Measurements from ENCODE around the gene NFIA. TPM values are rescaled to one million over a fixed set of nuclear protein-coding genes. Genes with fewer than 3 reads are reported as not detected.

NFIA gene
- total and polyA plus RNA-seq, 2 donors (not counting 1 experiment from before 2014, with no cell fraction given), result 0.28 to 0.54 TPM

DNA sequence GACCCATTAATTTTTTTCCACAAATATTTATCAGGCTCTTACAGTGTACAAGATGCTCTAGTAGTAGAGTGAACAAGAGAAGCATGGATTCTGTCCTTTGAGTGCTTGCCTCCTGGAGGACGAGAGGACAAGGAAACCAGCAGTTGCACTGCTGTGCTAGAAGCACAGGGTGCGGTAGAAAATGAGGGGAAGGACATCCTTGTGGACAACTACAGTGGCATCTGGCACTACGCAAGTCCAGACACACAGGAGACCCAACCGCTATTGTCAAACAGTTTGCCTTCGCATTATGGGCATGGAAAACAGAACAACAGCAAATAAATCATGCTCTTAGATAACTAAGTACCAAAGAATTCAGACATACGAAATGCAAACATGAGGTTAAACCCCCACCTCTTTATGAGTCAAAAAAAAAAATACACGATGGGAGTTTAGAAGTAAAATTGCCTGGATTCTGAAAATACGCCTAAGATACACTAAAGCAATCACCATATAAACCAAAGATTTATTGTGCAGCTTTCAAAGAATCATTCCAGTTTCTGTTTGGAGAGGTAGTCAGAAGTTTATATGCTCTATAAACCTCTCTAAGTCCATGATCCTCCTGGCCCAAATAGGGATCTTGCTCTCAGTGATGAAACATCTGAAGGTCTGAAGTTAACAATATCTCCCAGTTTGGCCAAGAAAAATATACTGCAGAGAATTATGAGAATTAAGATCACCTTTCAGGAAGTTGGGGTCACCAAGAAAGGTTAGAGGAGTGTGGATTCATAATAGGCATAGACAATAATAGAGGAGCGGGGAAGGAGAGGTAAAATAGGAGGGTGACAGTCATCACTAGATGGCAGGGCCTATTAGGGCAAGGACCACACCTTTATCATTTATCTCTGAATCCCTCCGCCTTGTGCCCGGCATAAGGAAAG lies 307.8 kb downstream of the NFIA start:
- H3K4me1 Mint-ChIP-seq, result peaks cover 4% of the 10 kb centered on the region
- no peak overlapping the region for H3K27ac ChIP-seq (ENCODE audit: low read length in 2 of 2)
- no peaks in the 10 kb centered on the region for H4K20me1 ChIP-seq (ENCODE audit: control insufficient read depth, insufficient read depth, low read length, poor library complexity, severe bottlenecking)
- H3K9me3 Mint-ChIP-seq (ENCODE audit: insufficient read depth), result no peaks in the 10 kb centered on the region
- H3K4me3 Mint-ChIP-seq, result no peak overlapping the region
- ChIA-PET POLR2A (no interaction called here), CTCF (no interaction called here)
- no peak for TF ChIP-seq EZH2 (IDR thresholded peaks at IDR 0.05; ENCODE audit: borderline replicate concordance, insufficient read depth, low read depth, low read length, poor library complexity, severe bottlenecking)
- TF ChIP-seq, protein P1, sequence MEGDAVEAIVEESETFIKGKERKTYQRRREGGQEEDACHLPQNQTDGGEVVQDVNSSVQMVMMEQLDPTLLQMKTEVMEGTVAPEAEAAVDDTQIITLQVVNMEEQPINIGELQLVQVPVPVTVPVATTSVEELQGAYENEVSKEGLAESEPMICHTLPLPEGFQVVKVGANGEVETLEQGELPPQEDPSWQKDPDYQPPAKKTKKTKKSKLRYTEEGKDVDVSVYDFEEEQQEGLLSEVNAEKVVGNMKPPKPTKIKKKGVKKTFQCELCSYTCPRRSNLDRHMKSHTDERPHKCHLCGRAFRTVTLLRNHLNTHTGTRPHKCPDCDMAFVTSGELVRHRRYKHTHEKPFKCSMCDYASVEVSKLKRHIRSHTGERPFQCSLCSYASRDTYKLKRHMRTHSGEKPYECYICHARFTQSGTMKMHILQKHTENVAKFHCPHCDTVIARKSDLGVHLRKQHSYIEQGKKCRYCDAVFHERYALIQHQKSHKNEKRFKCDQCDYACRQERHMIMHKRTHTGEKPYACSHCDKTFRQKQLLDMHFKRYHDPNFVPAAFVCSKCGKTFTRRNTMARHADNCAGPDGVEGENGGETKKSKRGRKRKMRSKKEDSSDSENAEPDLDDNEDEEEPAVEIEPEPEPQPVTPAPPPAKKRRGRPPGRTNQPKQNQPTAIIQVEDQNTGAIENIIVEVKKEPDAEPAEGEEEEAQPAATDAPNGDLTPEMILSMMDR (IDR thresholded peaks at IDR 0.05), result no peak
- peaks cover 0 to 6% (median 0%) of the 10 kb centered on the region in 3 donors for H3K9me3 ChIP-seq (ENCODE audit: control extremely low read depth in 1 of 3, control insufficient read depth in 2 of 3, insufficient read depth in 1 of 3, low read length in 2 of 3)
- H3K9ac ChIP-seq (ENCODE audit: low read length), result no peak overlapping the region
- intact Hi-C loops (cut with micrococcal nuclease), result no loop called here
- H3K27me3 Mint-ChIP-seq, result no peaks in the 10 kb centered on the region
- ATAC-seq (ENCODE audit: low read depth) (no peak), DNase-seq (no peak)
- no peak overlapping the region for H2AFZ ChIP-seq (ENCODE audit: insufficient read depth, low read depth, low read length, poor library complexity, severe bottlenecking)
- no peaks in the 10 kb centered on the region for H3K27me3 ChIP-seq (replicated peaks in 1 of 4; ENCODE audit: control extremely low read depth in 1 of 4, control insufficient read depth in 3 of 4, insufficient read depth in 4 of 4, low read length in 3 of 4)
- no peak overlapping the region for H3K4me2 ChIP-seq (replicated peaks; ENCODE audit: low read depth, low read length, poor library complexity, severe bottlenecking)
- H3K4me1 ChIP-seq (ENCODE audit: control insufficient read depth in 2 of 2, insufficient read depth in 2 of 2, low read length in 2 of 2), result no peaks in the 10 kb centered on the region
- H3K27ac Mint-ChIP-seq, result no peak overlapping the region
- no peaks in the 10 kb centered on the region for H3K79me2 ChIP-seq (ENCODE audit: control insufficient read depth, insufficient read depth, low read length)
- 90% methylated on average over 5 of the region's 11 CpGs for WGBS (ENCODE audit: insufficient coverage)
- no peak overlapping the region for H3K4me3 ChIP-seq (ENCODE audit: control extremely low read depth in 1 of 5, extremely low read depth in 1 of 5, insufficient read depth in 1 of 5, low read depth in 2 of 5, low read length in 4 of 5)
- H3K36me3 ChIP-seq (replicated peaks in 1 of 2; ENCODE audit: control extremely low read depth in 1 of 2, control insufficient read depth in 1 of 2, extremely low read depth in 1 of 2, insufficient read depth in 2 of 2, low read length in 1 of 2), result no peaks in the 10 kb centered on the region

DNA sequence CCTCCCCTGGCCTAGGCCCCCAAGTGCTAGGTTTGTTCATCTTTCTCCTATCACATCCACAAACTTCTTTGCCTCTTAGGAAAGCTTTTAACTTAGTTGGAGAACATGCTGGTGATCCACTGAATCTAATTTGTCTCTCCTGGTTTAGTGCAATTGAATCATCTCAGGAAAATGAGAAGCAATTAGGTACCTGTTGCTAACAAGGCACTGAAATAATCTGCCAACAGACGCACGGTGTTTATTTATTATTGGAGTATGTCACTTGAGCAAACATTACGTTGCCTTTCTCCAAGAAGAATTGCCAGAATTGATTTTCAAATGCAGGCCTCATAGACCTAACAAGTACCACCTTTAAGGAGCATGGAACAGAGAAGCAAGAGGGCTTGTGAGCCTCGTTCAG lies 309.4 kb downstream of the NFIA start:
- no peaks in the 10 kb centered on the region for H3K27me3 ChIP-seq (replicated peaks in 1 of 4; ENCODE audit: control extremely low read depth in 1 of 4, control insufficient read depth in 3 of 4, insufficient read depth in 4 of 4, low read length in 3 of 4)
- Mint-ChIP-seq H3K27me3 (no peaks in the 10 kb centered on the region), H3K9me3 (ENCODE audit: insufficient read depth) (no peaks in the 10 kb centered on the region), H3K4me1 (peaks cover 4% of the 10 kb centered on the region), H3K4me3 (no peak overlapping the region), H3K27ac (no peak overlapping the region)
- no peak for ATAC-seq (ENCODE audit: low read depth)
- no peak overlapping the region for H2AFZ ChIP-seq (ENCODE audit: insufficient read depth, low read depth, low read length, poor library complexity, severe bottlenecking)
- ChIA-PET POLR2A (no interaction called here), CTCF (no interaction called here)
- no peaks in the 10 kb centered on the region for H3K4me1 ChIP-seq (ENCODE audit: control insufficient read depth in 2 of 2, insufficient read depth in 2 of 2, low read length in 2 of 2)
- intact Hi-C loops (cut with micrococcal nuclease), result no loop called here
- H3K9me3 ChIP-seq (ENCODE audit: control extremely low read depth in 1 of 3, control insufficient read depth in 2 of 3, insufficient read depth in 1 of 3, low read length in 2 of 3), result peaks cover 0 to 6% (median 0%) of the 10 kb centered on the region in 3 donors
- no peak overlapping the region for H3K27ac ChIP-seq (ENCODE audit: low read length in 2 of 2)
- no peak overlapping the region for H3K9ac ChIP-seq (ENCODE audit: low read length)
- no peak overlapping the region for H3K4me3 ChIP-seq (ENCODE audit: control extremely low read depth in 1 of 5, extremely low read depth in 1 of 5, insufficient read depth in 1 of 5, low read depth in 2 of 5, low read length in 4 of 5)
- no peak for TF ChIP-seq EZH2 (IDR thresholded peaks at IDR 0.05; ENCODE audit: borderline replicate concordance, insufficient read depth, low read depth, low read length, poor library complexity, severe bottlenecking)
- no peaks in the 10 kb centered on the region for H4K20me1 ChIP-seq (ENCODE audit: control insufficient read depth, insufficient read depth, low read length, poor library complexity, severe bottlenecking)
- H3K79me2 ChIP-seq (ENCODE audit: control insufficient read depth, insufficient read depth, low read length), result no peaks in the 10 kb centered on the region
- H3K36me3 ChIP-seq (replicated peaks in 1 of 2; ENCODE audit: control extremely low read depth in 1 of 2, control insufficient read depth in 1 of 2, extremely low read depth in 1 of 2, insufficient read depth in 2 of 2, low read length in 1 of 2), result no peaks in the 10 kb centered on the region
- no peak overlapping the region for H3K4me2 ChIP-seq (replicated peaks; ENCODE audit: low read depth, low read length, poor library complexity, severe bottlenecking)
- 96% methylated on average over 4 of the region's 4 CpGs for WGBS (ENCODE audit: insufficient coverage)
- no peak for DNase-seq

Measured in B cell (primary cell).